Sigmoid colon (tissue), 4 donors: Measurements from ENCODE around the gene LY6G6D.

Experiments
- CTCF ChIP-seq, 4 experiments: fragments of 450-650 bp in 3 of 4; fragments of 200-600 bp in 1 of 4; IDR thresholded peaks; one replicate each; pipeline ENCODE4 v1.5.1; 2016 to 2019; ENCODE audit warnings: antibody characterized with exemption in 4 of 4, mild to moderate bottlenecking in 3 of 4, moderate library complexity in 2 of 4
- EP300 ChIP-seq, 4 donors: sonication (generic); formaldehyde crosslinking; IDR thresholded peaks; one replicate each; pipeline ENCODE4 v1.6.1; 2017; ENCODE audit warnings: antibody characterized with exemption in 4 of 4
- POLR2A ChIP-seq, 2 donors: fragments of 450-650 bp; IDR thresholded peaks; one replicate each; pipeline ENCODE4 v1.6.1; 2016; ENCODE audit warnings: antibody characterized with exemption in 2 of 2, mild to moderate bottlenecking in 2 of 2, moderate library complexity in 2 of 2
- POLR2AphosphoS5 ChIP-seq, 4 donors: sonication (generic); formaldehyde crosslinking; IDR thresholded peaks; one replicate each; pipeline ENCODE4 v1.6.1; 2017; ENCODE audit warnings: antibody characterized with exemption in 4 of 4

GRCh38 chr6:31691564-31692108 is 23.5 kb upstream of the LY6G6D start:
- TF ChIP-seq CTCF (IDR thresholded peaks at IDR 0.05) (no peak), POLR2AphosphoS5 (IDR thresholded peaks at IDR 0.05) (no peak), EP300 (IDR thresholded peaks at IDR 0.05) (no peak), POLR2A (IDR thresholded peaks at IDR 0.05) (no peak)
